NT2/D1 (cell line): Measurements from ENCODE around the gene NTRK2.

Experiments used
- DNase-seq: peaks from one replicate; pipeline ENCODE4 v3.0.0-alpha.2; 2011; ENCODE audit warnings: low read depth, low spot score
- H3K27me3 ChIP-seq: 2 replicates; pipeline ENCODE4 v1.6.0; 2011; ENCODE audit warnings: mild to moderate bottlenecking; ENCODE audit not compliant: insufficient read length, insufficient read depth
- H3K36me3 ChIP-seq: 2 replicates; pipeline ENCODE4 v1.6.1; 2011; ENCODE audit warnings: mild to moderate bottlenecking, low read length, mixed read lengths; ENCODE audit not compliant: insufficient read depth, insufficient read length
- H3K4me1 ChIP-seq: 2 replicates; pipeline ENCODE4 v1.5.1; 2011; ENCODE audit not compliant: insufficient read depth, insufficient read length
- H3K4me3 ChIP-seq: 2 replicates; pipeline ENCODE4 v1.5.1; 2011; ENCODE audit warnings: low read depth; ENCODE audit not compliant: insufficient read length
- H3K9ac ChIP-seq: 2 replicates; pipeline ENCODE4 v1.6.0; 2011; ENCODE audit warnings: low read depth; ENCODE audit not compliant: insufficient read length
- H3K9me3 ChIP-seq: 2 replicates; pipeline ENCODE4 v1.5.1; 2011; ENCODE audit warnings: mild to moderate bottlenecking, low read length; ENCODE audit not compliant: insufficient read depth
- SUZ12 ChIP-seq: IDR thresholded peaks from 2 replicates; pipeline ENCODE4 v1.6.1; 2011; ENCODE audit not compliant: insufficient read length, insufficient read depth; ENCODE audit errors: extremely low read depth
- YY1 ChIP-seq: IDR thresholded peaks from 2 replicates; pipeline ENCODE4 v1.6.1; 2011; ENCODE audit not compliant: insufficient read length, insufficient read depth
- ZNF274 ChIP-seq: IDR thresholded peaks from 2 replicates; pipeline ENCODE4 v1.6.1; 2011; ENCODE audit warnings: mild to moderate bottlenecking, low read depth, low read length

Gene NTRK2

DNA sequence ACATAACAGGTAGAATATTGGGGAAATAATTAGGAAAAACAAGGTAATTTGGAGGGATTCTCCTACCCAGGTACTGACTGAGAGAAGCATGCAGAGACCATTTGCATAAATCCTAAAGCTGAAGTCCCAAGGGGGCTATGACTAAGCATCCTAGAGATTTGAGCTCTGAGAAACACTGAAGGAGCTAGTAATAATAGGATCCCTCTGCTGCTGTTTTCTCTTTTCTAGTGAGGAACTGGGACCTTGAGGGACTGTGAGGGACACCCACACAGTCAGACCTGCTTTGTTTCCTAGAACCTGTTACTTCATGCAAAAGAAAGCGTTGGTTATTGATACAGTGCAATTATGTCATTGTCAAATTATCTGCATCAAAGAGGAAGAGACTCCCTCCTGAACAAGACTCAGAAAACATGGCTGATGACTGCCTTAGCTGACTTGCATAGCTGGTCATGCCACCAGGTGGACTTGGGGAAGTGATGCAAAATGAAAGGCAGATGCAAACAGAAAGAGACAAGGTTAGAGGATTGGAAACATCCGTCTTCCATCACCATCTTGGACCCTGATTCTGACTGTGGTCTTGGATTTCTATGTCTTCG is 335.4 kb downstream of the NTRK2 start:
- Histone ChIP-seq H3K36me3 (no peaks in the 10 kb centered on the region), H3K9ac (no peak overlapping the region), H3K4me3 (no peak overlapping the region), H3K27me3 (no peaks in the 10 kb centered on the region), H3K9me3 (peaks cover 13% of the 10 kb centered on the region), H3K4me1 (no peaks in the 10 kb centered on the region)
- no peak for TF ChIP-seq ZNF274
- TF ChIP-seq SUZ12: no peak
- TF ChIP-seq YY1: no peak
- DNase-seq: no peak

DNA sequence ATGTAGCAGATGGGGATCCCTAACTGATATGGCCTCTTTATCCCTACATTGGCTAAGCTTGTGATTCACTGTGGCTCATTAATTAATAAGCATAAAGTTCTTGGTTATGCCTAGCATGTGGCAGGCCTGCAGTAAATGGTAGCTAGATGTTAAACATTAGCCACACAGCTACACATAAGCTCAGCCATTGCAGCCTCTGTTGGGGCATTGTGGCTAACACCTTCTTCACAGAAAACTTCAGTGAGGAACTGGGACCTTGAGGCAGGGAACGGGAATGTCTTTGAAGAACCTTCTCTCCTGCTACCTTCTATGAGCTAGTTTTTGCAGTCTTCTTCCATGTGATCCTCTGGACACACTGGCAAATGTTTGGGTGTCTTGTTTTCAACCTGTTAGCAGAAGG is 338.2 kb downstream of the NTRK2 start:
- Histone ChIP-seq H3K4me3 (no peak overlapping the region), H3K9ac (no peak overlapping the region), H3K27me3 (no peaks in the 10 kb centered on the region), H3K36me3 (no peaks in the 10 kb centered on the region), H3K9me3 (no peaks in the 10 kb centered on the region), H3K4me1 (no peaks in the 10 kb centered on the region)
- no peak for TF ChIP-seq SUZ12
- TF ChIP-seq YY1: no peak
- no peak for TF ChIP-seq ZNF274
- DNase-seq: no peak

DNA sequence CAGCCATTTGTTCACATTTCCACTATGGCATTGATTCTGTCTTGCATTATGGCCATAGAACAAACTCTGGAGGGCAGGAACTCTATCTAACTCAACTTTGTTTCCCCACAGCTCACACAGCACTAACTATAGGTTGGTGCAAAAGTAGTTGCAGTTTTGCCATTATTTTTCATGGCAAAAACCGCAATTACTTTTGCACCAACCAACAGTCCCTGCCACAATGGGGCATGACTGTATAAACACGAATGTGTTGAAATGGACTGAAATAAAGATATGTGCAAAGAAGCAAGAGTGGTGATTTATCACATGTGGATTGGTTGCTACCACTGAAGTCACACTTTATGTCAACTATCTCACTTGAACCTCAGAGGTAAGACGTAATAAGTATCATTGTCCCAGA is 338.7 kb downstream of the NTRK2 start:
- H3K36me3 ChIP-seq: no peaks in the 10 kb centered on the region
- no peaks in the 10 kb centered on the region for H3K4me1 ChIP-seq
- H3K9me3 ChIP-seq: no peaks in the 10 kb centered on the region
- no peaks in the 10 kb centered on the region for H3K27me3 ChIP-seq
- H3K9ac ChIP-seq: no peak overlapping the region
- no peak overlapping the region for H3K4me3 ChIP-seq
- TF ChIP-seq YY1 (no peak), ZNF274 (no peak), SUZ12 (no peak)
- DNase-seq: no peak

DNA sequence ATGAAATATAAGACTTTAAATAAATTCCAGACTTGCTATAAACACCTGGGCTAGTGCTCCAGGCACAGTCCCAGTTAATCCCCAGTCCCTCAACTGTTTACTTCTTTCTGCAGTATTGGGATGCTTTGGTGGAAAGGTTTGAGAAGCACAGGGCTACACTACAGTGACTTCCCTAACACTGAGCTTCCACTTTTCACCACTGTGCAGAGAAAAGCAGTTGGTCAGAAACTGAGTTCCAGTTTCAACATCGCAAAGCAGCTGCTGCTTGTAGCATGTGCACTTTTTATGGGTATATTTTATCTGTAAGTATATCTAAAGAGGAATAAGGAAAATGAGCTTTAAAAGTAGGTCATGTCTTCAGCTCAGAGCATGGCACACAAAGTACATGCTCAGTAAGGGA is 339.7 kb downstream of the NTRK2 start:
- DNase-seq: no peak
- Histone ChIP-seq H3K36me3 (no peaks in the 10 kb centered on the region), H3K9ac (no peak overlapping the region), H3K4me1 (no peaks in the 10 kb centered on the region), H3K4me3 (no peak overlapping the region), H3K27me3 (no peaks in the 10 kb centered on the region), H3K9me3 (no peaks in the 10 kb centered on the region)
- TF ChIP-seq SUZ12: no peak
- no peak for TF ChIP-seq YY1

DNA sequence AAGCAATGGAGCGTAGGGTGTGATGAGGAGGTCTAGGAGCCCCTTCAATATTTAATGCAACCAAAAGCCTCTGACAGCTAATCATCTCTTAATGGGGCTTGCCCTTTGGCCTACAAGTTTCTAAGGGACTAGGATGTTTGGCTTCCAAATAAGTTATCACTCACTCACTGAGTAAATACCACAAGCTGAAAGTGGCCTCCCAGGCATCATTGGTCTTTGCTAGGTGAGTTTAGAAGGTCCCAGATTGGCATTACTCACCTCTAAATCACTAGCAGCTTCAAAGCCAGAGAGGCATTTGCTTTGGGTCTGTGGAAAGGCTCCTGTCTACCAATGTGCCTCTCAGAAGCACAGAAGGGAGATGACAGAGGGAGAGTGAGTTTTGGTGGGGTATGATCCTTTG is 344.2 kb downstream of the NTRK2 start:
- H3K36me3 ChIP-seq: no peaks in the 10 kb centered on the region
- TF ChIP-seq YY1: no peak
- TF ChIP-seq ZNF274: no peak
- no peak for TF ChIP-seq SUZ12
- no peak overlapping the region for H3K4me3 ChIP-seq
- H3K9me3 ChIP-seq: no peaks in the 10 kb centered on the region
- no peaks in the 10 kb centered on the region for H3K27me3 ChIP-seq
- no peak for DNase-seq
- no peak overlapping the region for H3K9ac ChIP-seq
- no peaks in the 10 kb centered on the region for H3K4me1 ChIP-seq

DNA sequence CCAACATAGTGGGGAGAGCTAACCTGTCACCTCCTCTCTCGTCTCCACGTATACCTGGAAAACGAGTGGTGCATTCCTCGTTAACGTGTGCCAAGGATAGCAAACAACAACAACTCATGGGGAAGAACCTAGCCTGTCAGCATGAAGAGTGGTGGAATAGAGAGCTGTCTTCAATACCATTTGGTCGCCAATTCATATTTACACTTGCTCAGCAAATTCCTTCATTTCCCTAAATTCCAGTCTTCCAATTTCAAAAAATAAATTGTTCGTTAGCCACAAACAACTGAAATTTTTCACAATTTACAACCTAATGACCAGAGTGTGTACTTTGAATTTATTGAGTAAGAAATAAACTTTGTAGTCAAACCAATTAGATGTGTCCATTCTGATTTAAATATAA is 344.8 kb downstream of the NTRK2 start:
- Histone ChIP-seq H3K4me3 (no peak overlapping the region), H3K4me1 (no peaks in the 10 kb centered on the region), H3K9me3 (no peaks in the 10 kb centered on the region), H3K36me3 (no peaks in the 10 kb centered on the region), H3K27me3 (no peaks in the 10 kb centered on the region), H3K9ac (no peak overlapping the region)
- TF ChIP-seq SUZ12 (no peak), ZNF274 (no peak), YY1 (no peak)
- no peak for DNase-seq

DNA sequence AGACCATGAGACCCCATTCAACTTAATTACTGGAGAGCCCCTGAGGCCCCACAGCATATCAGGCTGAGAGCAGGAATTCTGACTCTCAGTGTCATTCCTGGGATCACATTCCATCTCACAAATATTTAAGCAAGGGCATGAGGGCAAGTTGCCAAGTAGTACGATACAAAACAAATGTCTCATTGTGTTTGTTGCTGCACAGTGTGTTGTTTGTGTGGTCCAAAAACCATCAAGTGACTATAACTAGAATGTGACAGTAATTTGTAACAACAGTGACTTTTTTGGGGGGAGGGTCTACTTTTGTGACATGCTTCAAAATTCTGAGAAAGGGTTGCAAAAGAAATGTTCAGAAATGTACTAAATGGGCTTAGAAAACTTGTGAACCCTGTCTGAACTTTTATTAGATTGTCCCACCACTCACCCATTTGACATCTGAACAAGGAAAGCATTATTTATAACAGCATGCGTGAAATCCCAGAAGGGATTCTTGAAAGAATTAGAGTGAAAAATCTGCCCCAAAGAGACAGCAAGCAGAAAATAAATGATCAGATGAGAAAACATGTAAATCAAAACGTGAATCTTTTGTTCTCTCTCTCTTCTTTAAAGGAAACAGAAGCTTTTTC is 347.0 kb downstream of the NTRK2 start:
- TF ChIP-seq YY1 (no peak), SUZ12 (no peak), ZNF274 (no peak)
- H3K27me3 ChIP-seq: no peaks in the 10 kb centered on the region
- H3K36me3 ChIP-seq: no peaks in the 10 kb centered on the region
- H3K9ac ChIP-seq: no peak overlapping the region
- no peak for DNase-seq
- H3K4me1 ChIP-seq: no peaks in the 10 kb centered on the region
- no peak overlapping the region for H3K4me3 ChIP-seq
- H3K9me3 ChIP-seq: no peaks in the 10 kb centered on the region

DNA sequence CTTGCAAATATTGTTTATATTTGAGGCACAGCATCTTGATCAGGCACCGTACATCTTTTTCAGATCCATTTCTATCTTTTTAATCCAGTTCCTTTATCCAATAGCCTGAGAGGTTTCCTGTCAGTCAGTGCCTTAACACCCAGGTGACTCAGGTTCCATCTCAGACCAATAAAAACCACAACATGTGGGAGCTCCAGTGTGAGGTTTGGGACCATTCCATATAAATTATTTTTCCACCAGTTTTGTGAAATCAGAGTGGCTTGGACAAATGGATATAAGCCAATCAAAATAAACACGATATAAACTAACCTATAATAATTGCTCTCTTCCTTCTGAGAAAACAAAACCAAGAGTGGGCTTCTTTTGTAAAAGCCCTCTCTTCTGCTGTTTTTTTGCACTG is 351.3 kb downstream of the NTRK2 start:
- TF ChIP-seq YY1 (no peak), ZNF274 (no peak), SUZ12 (no peak)
- Histone ChIP-seq H3K4me1 (no peaks in the 10 kb centered on the region), H3K9ac (no peak overlapping the region), H3K36me3 (no peaks in the 10 kb centered on the region), H3K9me3 (no peaks in the 10 kb centered on the region), H3K27me3 (no peaks in the 10 kb centered on the region), H3K4me3 (no peak overlapping the region)
- no peak for DNase-seq
